Activated naive CD8-positive, alpha-beta T cell treated with anti-CD3 and anti-CD28 coated beads, Interleukin-2, amount 10 ng/mL, durations not matched to agents 7 days and 5 days (primary cell): ENCODE results near the gene KLHL29. TPM values are rescaled to one million over a fixed set of nuclear protein-coding genes. Genes with fewer than 3 reads are reported as not detected.
A peak's percentile ranks its signal among the peaks of the same experiment; 100 is the strongest.

Experiments used
- ATAC-seq: fragments of 150-1000 bp; cut with Tn5 transposase; one replicate; pipeline ENCODE4 v1.10.0; 2021; ENCODE audit warnings: low read depth, moderate library complexity
- POLR2A ChIA-PET: fragments of 350-600 bp; sonication (Branson Sonifier 250); formaldehyde crosslinking; loops from one replicate; lab custom pipeline; 2021; ENCODE audit warnings: antibody characterized with exemption; lab: Charles Lee
- DNase-seq: peaks from one replicate; pipeline ENCODE4 v3.0.0; 2021
- H3K27ac Mint-ChIP-seq: one replicate; pipeline ENCODE4 v1.8.0; 2022; ENCODE audit warnings: mild to moderate bottlenecking, mixed read lengths
- H3K27me3 Mint-ChIP-seq: one replicate; pipeline ENCODE4 v1.8.0; 2022; ENCODE audit warnings: mild to moderate bottlenecking, moderate library complexity, mixed read lengths
- H3K36me3 Mint-ChIP-seq: one replicate; pipeline ENCODE4 v1.8.0; 2021; ENCODE audit warnings: mild to moderate bottlenecking, mixed read lengths
- H3K4me1 Mint-ChIP-seq: one replicate; pipeline ENCODE4 v1.8.0; 2021; ENCODE audit warnings: mixed read lengths
- H3K4me3 Mint-ChIP-seq: one replicate; pipeline ENCODE4 v1.8.0; 2022; ENCODE audit warnings: mild to moderate bottlenecking, moderate library complexity, mixed read lengths
- H3K9me3 Mint-ChIP-seq: one replicate; pipeline ENCODE4 v1.8.0; 2021; ENCODE audit warnings: mixed read lengths
- total RNA-seq, 2 experiments: library from RNA; stranded (reverse); gene quantifications; one replicate each; pipeline ENCODE4 v1.2.3, GENCODE V29; 2021

The KLHL29 gene
- total RNA-seq, 2 experiments from 2014 or later = 1.6 to 1.7 TPM

DNA sequence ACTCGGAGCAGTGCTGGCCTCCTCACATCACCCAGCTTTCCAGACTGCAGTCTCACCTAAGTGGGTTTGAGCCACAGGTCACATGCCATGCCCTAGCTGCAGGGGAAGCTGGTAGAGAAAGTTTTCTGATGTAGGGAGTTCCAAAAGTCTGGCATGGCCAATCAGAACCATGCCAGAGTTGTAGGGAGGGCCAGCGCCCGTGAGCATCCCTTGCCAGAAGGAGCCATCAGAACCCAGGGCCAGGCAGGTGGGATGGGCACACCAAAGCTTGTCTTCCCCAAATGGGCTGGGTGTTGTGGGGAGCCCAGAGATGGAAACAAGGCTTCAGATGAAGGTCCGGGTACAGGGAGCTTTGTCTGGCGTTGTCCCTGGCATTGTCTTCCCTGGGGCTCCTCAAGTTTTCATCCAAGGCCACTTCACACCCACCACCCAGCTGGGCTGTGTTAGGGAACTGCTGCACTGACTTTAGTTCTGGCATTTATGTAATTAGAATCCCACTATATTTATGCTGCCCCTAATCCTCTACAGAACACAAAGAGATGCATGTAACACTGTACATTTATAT lies 247.9 kb downstream of the KLHL29 start:
- H3K4me3 Mint-ChIP-seq = no peak overlapping the region
- peaks cover 2% of the 10 kb centered on the region for H3K27me3 Mint-ChIP-seq
- DNase-seq = no peak
- ATAC-seq = no peak
- H3K27ac Mint-ChIP-seq = no peak overlapping the region
- POLR2A ChIA-PET = no interaction called here
- H3K9me3 Mint-ChIP-seq = no peaks in the 10 kb centered on the region
- H3K36me3 Mint-ChIP-seq = no peaks in the 10 kb centered on the region
- no peaks in the 10 kb centered on the region for H3K4me1 Mint-ChIP-seq

DNA sequence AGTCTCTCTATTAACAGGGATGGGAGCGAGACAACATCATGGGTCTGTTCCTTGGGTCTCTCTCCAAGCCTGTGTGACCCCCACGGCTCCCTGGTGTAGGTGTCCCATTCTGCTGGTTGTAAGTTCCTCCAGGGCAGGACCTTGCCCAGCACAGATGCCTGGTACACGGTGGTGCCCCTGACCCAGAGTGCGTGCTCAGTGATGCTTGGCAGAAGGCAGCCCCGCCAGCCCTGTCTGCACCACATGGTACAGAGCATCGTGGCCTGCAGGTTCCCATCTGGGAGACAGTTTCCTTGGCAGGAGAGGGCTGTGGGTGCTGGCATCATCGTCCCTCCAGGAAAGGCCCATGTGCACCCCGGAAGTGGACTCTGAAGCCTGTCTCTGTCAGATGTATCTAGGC lies 249.0 kb downstream of the KLHL29 start:
- Mint-ChIP-seq H3K36me3 (no peaks in the 10 kb centered on the region), H3K27me3 (peaks cover 2% of the 10 kb centered on the region), H3K4me3 (no peak overlapping the region), H3K9me3 (no peaks in the 10 kb centered on the region), H3K27ac (no peak overlapping the region), H3K4me1 (no peaks in the 10 kb centered on the region)
- DNase-seq = no peak
- ATAC-seq = no peak
- POLR2A ChIA-PET = no interaction called here

DNA sequence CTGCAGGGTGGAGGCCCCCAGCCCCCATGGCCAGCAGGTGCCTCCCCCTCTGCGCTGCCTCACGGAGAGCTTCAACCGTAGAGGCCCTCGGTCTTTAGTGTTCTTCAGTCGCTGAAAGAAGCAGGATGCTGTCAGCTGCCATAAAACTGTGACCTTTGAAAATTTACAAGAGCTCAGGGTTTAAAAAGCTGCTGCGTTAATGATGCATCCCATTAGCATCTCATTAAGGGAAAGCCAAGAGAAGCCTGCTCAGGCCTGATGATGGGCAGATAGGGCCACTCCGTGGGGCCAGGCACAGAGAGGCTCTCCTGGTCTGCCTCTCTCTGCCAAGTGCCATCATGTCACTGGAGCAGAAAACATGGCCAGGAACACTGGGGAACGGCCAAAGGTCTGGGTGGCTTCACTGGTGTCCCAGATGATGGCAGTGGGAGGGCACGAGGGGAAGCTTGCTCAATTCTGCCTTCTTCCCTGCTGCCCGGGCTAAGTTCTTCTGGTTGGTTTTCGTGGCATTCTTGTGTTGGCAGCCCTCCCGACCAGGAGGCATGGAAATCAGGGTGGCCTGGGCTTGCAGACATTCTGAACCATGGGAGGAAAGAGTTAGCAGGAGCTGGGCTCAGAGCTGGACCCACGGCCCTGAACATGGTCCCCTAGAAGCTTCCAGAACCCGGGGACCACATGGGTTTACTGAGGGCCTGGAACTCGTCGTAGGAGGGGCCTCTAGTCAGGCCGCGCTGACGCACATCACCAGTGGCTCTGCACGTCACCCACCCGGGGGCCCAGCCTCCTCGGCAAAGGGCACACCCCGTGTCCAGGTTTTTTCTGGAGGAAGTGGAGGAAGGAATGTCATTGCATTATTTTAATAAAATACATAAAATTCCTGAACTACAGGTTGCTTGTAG lies 250.7 kb downstream of the KLHL29 start:
- no peaks in the 10 kb centered on the region for H3K9me3 Mint-ChIP-seq
- no peaks in the 10 kb centered on the region for H3K36me3 Mint-ChIP-seq
- ATAC-seq = no peak
- POLR2A ChIA-PET = no interaction called here
- no peaks in the 10 kb centered on the region for H3K4me1 Mint-ChIP-seq
- H3K27me3 Mint-ChIP-seq = peaks cover 2% of the 10 kb centered on the region
- H3K4me3 Mint-ChIP-seq = no peak overlapping the region
- H3K27ac Mint-ChIP-seq = no peak overlapping the region
- DNase-seq = no peak

DNA sequence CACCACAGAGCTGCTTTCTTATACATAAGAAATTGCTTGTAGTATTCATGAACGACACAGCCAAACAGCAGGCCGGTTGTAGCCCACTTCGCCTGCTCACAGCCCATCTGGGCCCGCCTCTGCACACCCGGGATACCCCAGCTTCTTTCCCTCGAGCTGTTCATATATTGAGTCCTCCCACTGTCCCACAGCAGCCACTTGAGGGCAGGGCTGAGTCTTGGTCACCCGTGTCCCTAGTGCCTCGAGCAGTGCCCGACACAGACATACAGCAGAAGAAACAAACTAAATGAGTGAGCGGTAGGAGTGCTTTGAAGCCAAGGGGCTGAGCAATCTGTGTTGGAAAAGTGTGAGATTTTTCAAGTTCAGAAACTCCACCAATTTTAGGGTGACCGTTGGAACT lies 251.4 kb downstream of the KLHL29 start:
- Mint-ChIP-seq H3K36me3 (no peaks in the 10 kb centered on the region), H3K4me3 (no peak overlapping the region), H3K27me3 (peaks cover 2% of the 10 kb centered on the region), H3K27ac (no peak overlapping the region), H3K9me3 (no peaks in the 10 kb centered on the region), H3K4me1 (no peaks in the 10 kb centered on the region)
- POLR2A ChIA-PET = no interaction called here
- ATAC-seq = no peak
- DNase-seq = no peak

DNA sequence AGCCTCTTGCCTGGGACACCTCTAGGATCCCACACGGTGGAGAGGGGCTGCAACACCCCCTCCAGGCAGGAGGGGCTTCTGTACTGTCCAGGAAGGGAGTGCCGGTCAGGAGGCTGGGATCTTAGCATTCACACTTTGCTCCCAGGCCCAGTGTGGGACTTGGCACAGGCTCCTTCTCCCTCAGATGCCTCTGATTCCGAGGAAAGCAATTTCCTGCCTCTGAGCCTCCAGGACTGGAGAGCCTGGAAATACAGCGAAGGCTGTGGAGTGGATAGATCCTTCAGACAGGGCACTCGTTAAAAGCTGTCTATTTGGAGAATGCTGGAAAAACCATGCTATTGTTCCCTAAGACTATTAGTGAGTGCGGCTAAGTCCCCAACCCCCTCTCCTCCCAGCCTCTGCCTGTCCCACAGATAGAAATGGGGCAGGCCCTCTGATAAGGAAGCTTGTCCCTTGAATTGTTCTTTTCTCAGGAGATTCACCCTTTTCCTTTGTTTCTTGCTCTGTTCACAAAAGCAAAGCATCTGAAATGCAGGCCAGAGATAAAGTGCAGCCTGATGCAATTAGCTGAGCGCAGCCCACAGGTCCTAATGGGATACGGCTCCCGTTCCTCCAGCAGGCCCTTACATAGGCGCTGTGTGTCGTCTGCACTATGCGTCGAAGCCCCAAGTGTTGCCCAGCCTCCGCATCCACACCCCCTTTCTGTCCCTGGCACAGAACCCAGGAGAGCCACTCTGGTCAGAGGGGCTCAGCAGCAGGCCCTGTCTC lies 252.2 kb downstream of the KLHL29 start:
- no peaks in the 10 kb centered on the region for H3K36me3 Mint-ChIP-seq
- no peak overlapping the region for H3K4me3 Mint-ChIP-seq
- peaks cover 2% of the 10 kb centered on the region for H3K27me3 Mint-ChIP-seq
- POLR2A ChIA-PET = no interaction called here
- H3K4me1 Mint-ChIP-seq = no peaks in the 10 kb centered on the region
- no peak overlapping the region for H3K27ac Mint-ChIP-seq
- no peaks in the 10 kb centered on the region for H3K9me3 Mint-ChIP-seq
- DNase-seq = no peak
- no peak for ATAC-seq

DNA sequence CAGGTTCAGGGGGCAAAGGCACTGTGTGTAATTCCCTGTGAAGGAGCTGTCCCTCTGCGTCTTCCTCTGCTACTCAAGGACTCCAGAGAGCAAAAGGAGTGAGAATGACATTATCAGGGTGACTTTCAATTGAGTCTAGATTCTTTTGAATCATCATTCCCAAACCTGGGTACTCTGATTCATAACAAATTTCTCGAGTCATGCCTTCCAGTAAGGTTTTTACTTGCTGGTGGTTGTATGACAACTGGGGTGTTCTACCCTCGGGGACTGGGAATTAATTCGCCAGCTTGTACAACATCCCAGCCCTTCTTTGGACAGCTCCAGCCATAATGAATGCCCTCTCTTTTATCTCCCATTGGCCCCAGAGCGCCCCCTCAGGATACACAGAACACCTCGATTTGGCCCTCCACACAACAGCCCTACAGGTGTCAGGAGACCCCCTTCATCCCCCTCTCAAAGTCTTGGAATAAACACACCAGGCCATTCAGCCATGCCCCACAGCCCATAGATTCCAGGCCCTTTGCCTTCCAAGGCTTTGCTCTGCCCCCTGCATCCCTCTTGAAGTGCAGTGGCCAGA lies 254.5 kb downstream of the KLHL29 start:
- POLR2A ChIA-PET = no interaction called here
- Mint-ChIP-seq H3K4me1 (no peaks in the 10 kb centered on the region), H3K27ac (no peak overlapping the region), H3K27me3 (no peaks in the 10 kb centered on the region), H3K9me3 (no peaks in the 10 kb centered on the region), H3K36me3 (no peaks in the 10 kb centered on the region), H3K4me3 (no peak overlapping the region)
- no peak for DNase-seq
- no peak for ATAC-seq

DNA sequence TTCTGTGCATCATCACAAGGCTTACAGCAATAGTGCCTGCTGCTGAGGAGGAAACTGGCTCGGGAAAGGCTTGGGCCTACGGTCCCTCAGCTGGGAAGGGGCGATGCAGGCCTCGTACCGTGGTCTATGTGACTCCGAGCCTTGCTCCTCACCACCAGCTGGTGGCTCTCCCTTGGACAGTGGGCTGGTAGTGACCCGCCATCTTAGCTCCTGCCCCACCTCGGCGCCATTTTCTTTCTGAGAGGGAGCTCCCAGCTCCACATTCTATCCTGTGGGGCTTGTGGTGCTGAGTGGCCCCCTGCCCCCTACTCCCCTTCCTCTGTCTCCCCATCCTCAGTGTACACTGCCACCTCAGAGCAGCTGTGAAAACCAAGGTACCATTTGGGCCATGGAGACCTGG lies 255.7 kb downstream of the KLHL29 start:
- POLR2A ChIA-PET = no interaction called here
- H3K4me3 Mint-ChIP-seq = no peak overlapping the region
- ATAC-seq = no peak
- no peak overlapping the region for H3K27ac Mint-ChIP-seq
- no peaks in the 10 kb centered on the region for H3K4me1 Mint-ChIP-seq
- H3K27me3 Mint-ChIP-seq = no peaks in the 10 kb centered on the region
- DNase-seq = no peak
- no peaks in the 10 kb centered on the region for H3K36me3 Mint-ChIP-seq
- no peaks in the 10 kb centered on the region for H3K9me3 Mint-ChIP-seq

DNA sequence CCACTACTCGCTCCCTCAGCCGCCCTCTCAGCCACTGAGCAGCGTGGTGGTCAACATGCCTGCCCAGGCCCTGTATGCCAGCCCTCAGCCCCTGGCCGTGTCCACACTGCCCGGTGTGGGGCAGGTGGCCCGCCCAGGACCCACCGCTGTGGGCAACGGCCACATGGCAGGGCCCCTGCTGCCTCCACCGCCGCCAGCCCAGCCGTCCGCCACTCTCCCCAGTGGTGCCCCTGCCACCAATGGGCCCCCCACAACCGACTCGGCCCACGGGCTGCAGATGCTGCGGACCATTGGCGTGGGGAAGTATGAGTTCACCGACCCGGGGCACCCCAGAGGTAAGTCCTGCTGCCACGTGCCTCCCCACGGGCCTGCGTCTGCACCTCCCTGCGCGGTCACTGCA lies 257.5 kb downstream of the KLHL29 start:
- POLR2A ChIA-PET = no interaction called here
- no peak for ATAC-seq
- no peak for DNase-seq
- Mint-ChIP-seq H3K36me3 (no peaks in the 10 kb centered on the region), H3K4me3 (no peak overlapping the region), H3K9me3 (no peaks in the 10 kb centered on the region), H3K27ac (no peak overlapping the region), H3K27me3 (no peaks in the 10 kb centered on the region), H3K4me1 (no peaks in the 10 kb centered on the region)

DNA sequence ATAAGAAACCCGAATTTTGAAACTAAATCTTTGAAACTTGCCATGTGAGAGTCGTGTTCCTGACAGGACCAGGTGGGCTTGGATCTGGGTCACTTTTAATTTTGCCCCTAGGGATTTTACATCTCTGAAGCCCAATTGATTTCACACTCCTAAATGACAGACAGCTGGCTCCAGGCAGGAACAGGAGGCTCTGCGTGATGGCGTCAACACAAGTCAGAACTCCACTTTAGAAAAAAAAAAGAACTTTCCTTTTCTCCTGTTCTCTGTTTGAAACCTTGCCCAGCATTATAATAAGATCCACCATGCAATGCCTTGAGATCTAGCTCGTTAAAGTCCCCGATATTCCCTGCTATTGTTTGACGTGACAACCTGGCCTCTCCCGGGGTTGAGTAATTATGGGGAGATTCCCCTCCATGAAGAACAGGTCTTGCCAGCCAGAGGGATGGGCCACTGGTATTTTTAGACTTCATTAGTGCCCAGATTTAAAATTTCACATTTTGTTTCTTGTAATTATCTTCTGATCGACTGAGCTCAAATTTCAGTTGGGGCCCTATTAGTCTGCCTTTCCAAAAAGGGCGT lies 260.3 kb downstream of the KLHL29 start:
- H3K9me3 Mint-ChIP-seq = no peaks in the 10 kb centered on the region

DNA sequence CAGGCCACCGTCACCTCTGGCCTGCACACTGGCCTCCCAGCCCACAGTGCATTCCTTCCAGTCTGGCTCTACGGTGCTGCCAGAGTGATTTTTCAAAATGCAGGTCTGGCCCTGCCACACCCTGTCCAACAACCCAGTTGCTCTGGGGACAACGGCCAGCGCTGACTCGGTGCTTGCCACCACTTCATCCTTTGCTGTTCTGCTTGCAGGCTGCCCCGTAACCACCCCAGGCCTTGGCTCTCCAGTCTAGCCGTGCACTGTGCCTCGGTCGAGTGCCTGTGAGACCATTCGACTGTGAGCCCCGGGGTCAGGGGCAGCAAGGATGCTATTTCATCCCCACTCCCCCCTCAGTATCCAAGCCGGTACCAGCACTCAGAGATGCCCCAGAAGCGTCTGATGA lies 262.6 kb downstream of the KLHL29 start:
- Mint-ChIP-seq H3K36me3 (no peaks in the 10 kb centered on the region), H3K9me3 (no peaks in the 10 kb centered on the region), H3K27ac (no peak overlapping the region), H3K4me1 (peaks cover 2% of the 10 kb centered on the region), H3K27me3 (no peaks in the 10 kb centered on the region), H3K4me3 (no peak overlapping the region)
- DNase-seq (no peak), ATAC-seq (no peak)
- POLR2A ChIA-PET = no interaction called here

More for the DNA sequence above, 260.3 kb downstream of the KLHL29 start:
- Mint-ChIP-seq H3K27ac (no peak overlapping the region), H3K27me3 (no peaks in the 10 kb centered on the region), H3K4me1 (no peaks in the 10 kb centered on the region), H3K36me3 (no peaks in the 10 kb centered on the region), H3K4me3 (no peak overlapping the region)
- DNase-seq (no peak), ATAC-seq (no peak)
- POLR2A ChIA-PET = no interaction called here

DNA sequence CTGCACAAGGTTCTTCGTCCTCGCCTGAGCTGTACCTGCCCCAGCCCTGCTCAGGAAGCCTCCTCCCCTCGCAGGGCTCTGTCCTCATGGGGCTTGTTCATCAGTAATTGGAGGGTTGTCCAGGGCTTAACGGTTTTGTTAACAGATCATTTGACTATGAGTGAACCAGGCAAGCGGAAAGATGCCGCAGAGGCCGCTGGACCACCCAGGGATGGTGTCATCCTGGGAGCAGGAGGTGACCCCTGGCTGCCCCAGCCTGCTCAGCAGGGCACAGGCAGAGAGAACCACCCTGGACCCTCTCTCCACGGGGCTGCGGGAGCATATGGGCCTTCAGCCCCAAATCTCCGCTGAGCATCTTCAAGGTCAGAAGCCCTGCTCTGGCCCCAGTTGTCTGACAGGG lies 264.3 kb downstream of the KLHL29 start:
- no peaks in the 10 kb centered on the region for H3K36me3 Mint-ChIP-seq
- no peak overlapping the region for H3K27ac Mint-ChIP-seq
- H3K4me1 Mint-ChIP-seq = peaks cover 2% of the 10 kb centered on the region
- DNase-seq = no peak
- H3K4me3 Mint-ChIP-seq = no peak overlapping the region
- H3K27me3 Mint-ChIP-seq = peaks cover 2% of the 10 kb centered on the region
- POLR2A ChIA-PET = no interaction called here
- no peaks in the 10 kb centered on the region for H3K9me3 Mint-ChIP-seq
- no peak for ATAC-seq

DNA sequence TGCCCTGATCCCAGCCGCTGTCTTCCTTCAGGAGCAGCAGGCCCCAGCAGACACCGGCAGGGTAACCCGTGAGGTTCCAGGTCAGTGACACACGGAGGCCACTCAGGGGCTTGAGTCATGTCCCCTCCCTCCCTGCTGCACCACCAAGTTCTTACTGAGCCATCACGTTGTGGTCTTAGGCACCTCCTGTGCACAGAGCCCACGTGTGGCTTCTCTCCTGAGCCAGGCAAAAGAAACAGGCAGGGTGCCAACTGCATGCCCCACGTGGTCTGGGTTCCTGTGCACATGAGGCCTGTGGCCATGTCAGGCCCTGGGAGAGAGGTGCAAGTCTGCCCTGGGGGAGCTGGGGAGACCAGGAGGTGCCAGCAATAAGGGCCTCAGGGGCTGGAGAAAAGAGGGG lies 264.8 kb downstream of the KLHL29 start:
- Mint-ChIP-seq H3K4me3 (no peak overlapping the region), H3K9me3 (no peaks in the 10 kb centered on the region), H3K27me3 (peaks cover 2% of the 10 kb centered on the region), H3K4me1 (peaks cover 2% of the 10 kb centered on the region), H3K36me3 (no peaks in the 10 kb centered on the region), H3K27ac (no peak overlapping the region)
- POLR2A ChIA-PET = no interaction called here
- DNase-seq = no peak
- peak; percentile 39 for ATAC-seq
